Measurements from ENCODE around the gene DOK5. TPM values are rescaled to one million over a fixed set of nuclear protein-coding genes. Genes with fewer than 3 reads are reported as not detected.

The DOK5 gene
- total and polyA plus RNA-seq, 12 donors = 0.29 to 2.0 (median 1.2) TPM; not detected in 1

GRCh38 chr20:54459279-54459678 lies 16.1 kb upstream of the DOK5 start:
- Histone ChIP-seq H3K9me3 (replicated peaks in 1 of 3) (no peaks in the 10 kb centered on the region), H3K27me3 (no peaks in the 10 kb centered on the region), H3K27ac (no peak overlapping the region), H3K36me3 (replicated peaks in 1 of 2) (no peaks in the 10 kb centered on the region), H3K4me1 (replicated peaks in 1 of 2) (no peaks in the 10 kb centered on the region), H3K4me3 (no peak overlapping the region)
- DNase-seq = no peak
- 74 to 88% (median 82%) methylated on average over 4 of the region's 4 CpGs for WGBS, 4 donors
- intact Hi-C loops (cut with DNase I) = no loop called here
- TF ChIP-seq POLR2A (IDR thresholded peaks at IDR 0.05) = no peak
- TF ChIP-seq CTCF (IDR thresholded peaks at IDR 0.05) = no peak

DNA sequence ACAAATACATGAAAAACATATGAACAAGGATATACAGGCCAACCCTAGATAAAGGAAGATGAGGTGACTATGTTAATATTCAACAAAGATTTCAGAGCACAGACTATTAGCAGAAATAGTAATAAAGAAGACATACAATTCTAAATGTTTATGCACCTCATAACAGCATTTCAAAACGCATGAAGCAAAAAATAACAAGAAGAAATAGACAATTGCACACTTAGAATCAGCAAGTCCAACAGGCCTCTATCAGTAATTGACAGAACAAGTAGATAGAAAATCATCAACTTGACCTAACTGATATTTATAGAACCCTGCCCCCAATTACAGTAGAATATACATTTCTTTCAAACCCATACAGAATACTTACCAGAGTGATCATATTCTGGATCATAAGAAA lies 11.4 kb upstream of the DOK5 start:
- Histone ChIP-seq H3K4me3 (no peak overlapping the region), H3K27ac (no peak overlapping the region), H3K27me3 (no peaks in the 10 kb centered on the region), H3K9me3 (replicated peaks in 1 of 3) (no peaks in the 10 kb centered on the region), H3K36me3 (replicated peaks in 1 of 2) (no peaks in the 10 kb centered on the region), H3K4me1 (replicated peaks in 1 of 2) (no peaks in the 10 kb centered on the region)
- intact Hi-C loops (cut with DNase I) = no loop called here
- WGBS, 4 donors = 48 to 66% (median 62%) methylated on average over 1 of the region's 1 CpG
- no peak for DNase-seq
- no peak for TF ChIP-seq CTCF (IDR thresholded peaks at IDR 0.05)

DNA sequence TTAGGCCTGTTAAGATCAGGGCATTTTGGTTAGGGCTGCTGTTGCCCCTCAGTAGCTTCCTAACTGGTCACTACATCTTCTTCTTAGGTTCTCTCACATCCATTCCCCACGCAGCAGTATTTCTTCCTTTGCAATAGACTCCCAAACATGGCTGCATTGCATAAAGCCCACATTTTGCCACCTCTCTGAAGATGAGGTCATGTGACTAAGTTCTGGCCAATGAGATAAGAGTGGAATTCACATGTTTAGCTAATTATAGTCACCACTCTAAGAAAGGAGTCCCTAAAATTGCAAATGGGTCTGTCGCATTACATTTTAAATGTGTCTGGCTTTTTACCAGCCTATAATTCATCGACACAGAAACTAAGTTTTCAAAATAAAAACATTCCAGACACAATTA lies 9.3 kb upstream of the DOK5 start:
- H3K36me3 ChIP-seq (replicated peaks in 1 of 2) = no peaks in the 10 kb centered on the region
- H3K9me3 ChIP-seq (replicated peaks in 1 of 3) = no peaks in the 10 kb centered on the region
- TF ChIP-seq POLR2A (IDR thresholded peaks at IDR 0.05) = no peak
- no peak for TF ChIP-seq CTCF (IDR thresholded peaks at IDR 0.05)
- intact Hi-C loops (cut with DNase I) = no loop called here
- no peak overlapping the region for H3K27ac ChIP-seq
- DNase-seq = no peak
- 84 to 89% (median 88%) methylated on average over 3 of the region's 3 CpGs for WGBS, 4 donors
- H3K4me3 ChIP-seq = no peak overlapping the region
- H3K27me3 ChIP-seq = no peaks in the 10 kb centered on the region
- no peaks in the 10 kb centered on the region for H3K4me1 ChIP-seq (replicated peaks in 1 of 2)

DNA sequence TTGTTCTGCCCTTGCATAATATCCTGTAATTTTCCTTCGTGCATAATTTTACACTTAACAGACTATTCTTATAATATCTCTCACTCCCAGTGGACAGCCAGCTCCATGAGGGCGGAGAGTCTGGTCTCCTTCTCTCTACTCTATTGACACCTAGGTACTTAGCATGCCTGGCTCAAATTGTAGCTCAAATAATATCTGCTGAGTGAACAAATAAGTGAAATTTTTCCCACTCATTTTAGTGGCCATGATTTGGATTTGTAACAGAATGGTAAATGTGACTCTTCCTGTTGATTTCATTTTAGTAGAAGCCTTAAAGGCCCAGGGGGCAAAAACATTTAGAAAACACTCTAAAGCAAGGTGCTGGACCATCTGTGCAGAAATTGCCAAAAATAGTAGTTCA lies 7.8 kb upstream of the DOK5 start:
- TF ChIP-seq POLR2A (IDR thresholded peaks at IDR 0.05) (no peak), CTCF (IDR thresholded peaks at IDR 0.05) (no peak)
- H3K27ac ChIP-seq = no peak overlapping the region
- no peak for DNase-seq
- intact Hi-C loops (cut with DNase I) = no loop called here
- H3K27me3 ChIP-seq = no peaks in the 10 kb centered on the region
- H3K4me1 ChIP-seq (replicated peaks in 1 of 2) = no peaks in the 10 kb centered on the region
- H3K9me3 ChIP-seq (replicated peaks in 1 of 3) = no peaks in the 10 kb centered on the region
- 61 to 76% (median 70%) methylated on average over 2 of the region's 2 CpGs for WGBS, 4 donors
- no peak overlapping the region for H3K4me3 ChIP-seq
- no peaks in the 10 kb centered on the region for H3K36me3 ChIP-seq (replicated peaks in 1 of 2)

All from adrenal gland (tissue), 12 donors.